ENCODE measurements around the gene DTL. TPM values are rescaled to one million over a fixed set of nuclear protein-coding genes. Genes with fewer than 3 reads are reported as not detected.

Gene DTL
- total RNA-seq, 1 experiment from 2014 or later = 22.5 TPM

DNA sequence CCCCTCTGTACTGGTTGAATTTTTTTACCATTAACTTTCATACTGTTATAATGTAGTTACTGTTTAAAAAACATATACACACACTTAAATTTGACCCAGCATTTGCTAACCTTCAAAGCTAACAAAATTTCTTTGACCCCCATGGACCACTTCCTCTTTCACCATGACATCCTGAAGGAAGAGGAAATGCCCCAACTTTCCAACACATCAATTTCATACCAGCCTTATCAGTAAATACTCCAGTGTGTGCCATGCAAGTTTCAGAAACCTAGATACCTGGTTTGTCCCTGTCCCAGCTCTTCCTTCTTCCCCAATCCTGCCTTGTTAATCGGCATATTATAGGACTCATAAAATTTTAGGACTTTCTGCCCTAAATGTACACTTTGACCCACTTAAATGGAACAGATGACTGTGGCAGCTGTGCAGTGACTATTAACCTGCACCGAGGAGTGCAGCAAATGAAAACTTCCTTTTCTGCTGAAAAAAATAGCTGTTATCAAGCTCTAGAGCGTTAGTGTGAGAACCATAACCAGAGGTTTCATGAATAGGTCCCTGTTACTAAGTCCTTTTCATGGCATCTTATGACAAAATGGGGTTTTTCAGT lies 54.1 kb downstream of the DTL start:
- no peaks in the 10 kb centered on the region for H3K9me3 ChIP-seq (ENCODE audit: insufficient read depth, low read depth)
- no peaks in the 10 kb centered on the region for H3K4me1 ChIP-seq (replicated peaks; ENCODE audit: insufficient read depth)
- no peaks in the 10 kb centered on the region for H3K27me3 ChIP-seq (ENCODE audit: insufficient read depth, low read depth)
- H3F3A ChIP-seq (ENCODE audit: insufficient read depth, low read depth) = no peaks in the 10 kb centered on the region
- no peaks in the 10 kb centered on the region for H3K79me2 ChIP-seq (ENCODE audit: low read depth)
- H3K27ac ChIP-seq = no peak overlapping the region
- DNase-seq = no peak
- intact Hi-C loops (cut with micrococcal nuclease; ENCODE audit: unreplicated experiment) = loop anchor here (2.0 kb wide), 1 partner anchor 195 kb away; the partner anchor contains the start of gene PPP2R5A
- no peaks in the 10 kb centered on the region for H3K9me2 ChIP-seq (ENCODE audit: insufficient read depth)
- no peak overlapping the region for H3K4me2 ChIP-seq
- TF ChIP-seq, protein P1, sequence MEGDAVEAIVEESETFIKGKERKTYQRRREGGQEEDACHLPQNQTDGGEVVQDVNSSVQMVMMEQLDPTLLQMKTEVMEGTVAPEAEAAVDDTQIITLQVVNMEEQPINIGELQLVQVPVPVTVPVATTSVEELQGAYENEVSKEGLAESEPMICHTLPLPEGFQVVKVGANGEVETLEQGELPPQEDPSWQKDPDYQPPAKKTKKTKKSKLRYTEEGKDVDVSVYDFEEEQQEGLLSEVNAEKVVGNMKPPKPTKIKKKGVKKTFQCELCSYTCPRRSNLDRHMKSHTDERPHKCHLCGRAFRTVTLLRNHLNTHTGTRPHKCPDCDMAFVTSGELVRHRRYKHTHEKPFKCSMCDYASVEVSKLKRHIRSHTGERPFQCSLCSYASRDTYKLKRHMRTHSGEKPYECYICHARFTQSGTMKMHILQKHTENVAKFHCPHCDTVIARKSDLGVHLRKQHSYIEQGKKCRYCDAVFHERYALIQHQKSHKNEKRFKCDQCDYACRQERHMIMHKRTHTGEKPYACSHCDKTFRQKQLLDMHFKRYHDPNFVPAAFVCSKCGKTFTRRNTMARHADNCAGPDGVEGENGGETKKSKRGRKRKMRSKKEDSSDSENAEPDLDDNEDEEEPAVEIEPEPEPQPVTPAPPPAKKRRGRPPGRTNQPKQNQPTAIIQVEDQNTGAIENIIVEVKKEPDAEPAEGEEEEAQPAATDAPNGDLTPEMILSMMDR (conservative IDR thresholded peaks at IDR 0.05) = no peak
- TF ChIP-seq EZH2 (IDR thresholded peaks at IDR 0.05; ENCODE audit: low read depth) = no peak
- ChIA-PET CTCF (no interaction called here), POLR2A (ENCODE audit: unreplicated experiment) (no interaction called here)
- BruUV-seq (replicated peaks) = no TSS peak
- no peak overlapping the region for H2AFZ ChIP-seq
- no peak overlapping the region for H3K4me3 ChIP-seq
- no peaks in the 10 kb centered on the region for H3K36me3 ChIP-seq (ENCODE audit: low read depth)
- no peaks in the 10 kb centered on the region for H4K20me1 ChIP-seq (ENCODE audit: insufficient read depth)

DNA sequence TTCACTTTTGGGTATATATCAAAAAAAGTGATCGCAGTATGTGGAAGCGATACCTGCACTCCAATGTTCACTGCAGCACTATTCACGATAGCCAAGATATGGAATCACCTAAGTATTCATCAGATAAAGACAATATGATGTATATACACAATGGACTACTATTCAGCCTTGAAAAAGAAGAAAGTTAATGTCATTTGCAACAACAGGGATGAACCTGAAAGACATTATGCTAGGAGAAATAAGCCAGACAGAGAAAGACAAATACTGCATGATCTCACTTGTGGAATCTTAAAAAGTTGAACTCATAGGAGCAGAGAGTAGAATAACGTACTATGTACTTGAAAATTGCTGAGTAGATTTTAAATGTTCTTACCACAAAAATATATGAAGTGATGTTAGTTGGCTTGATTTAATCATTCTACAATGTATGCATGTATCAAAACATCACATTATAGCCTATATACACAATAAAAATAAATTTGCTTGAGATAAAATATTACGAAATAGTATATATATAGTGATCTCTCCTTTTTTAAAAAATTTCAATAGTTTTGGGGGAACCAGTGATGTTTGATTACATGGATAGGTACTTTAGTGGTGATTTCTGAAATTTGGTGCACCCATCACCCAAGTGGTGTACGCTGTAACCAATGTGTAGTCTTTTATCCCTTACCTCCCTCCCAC lies 56.0 kb downstream of the DTL start:
- Histone ChIP-seq H3K4me1 (replicated peaks; ENCODE audit: insufficient read depth) (no peaks in the 10 kb centered on the region), H3K36me3 (ENCODE audit: low read depth) (no peaks in the 10 kb centered on the region), H3F3A (ENCODE audit: insufficient read depth, low read depth) (no peaks in the 10 kb centered on the region), H3K79me2 (ENCODE audit: low read depth) (no peaks in the 10 kb centered on the region), H2AFZ (no peak overlapping the region), H3K9me3 (ENCODE audit: insufficient read depth, low read depth) (no peaks in the 10 kb centered on the region), H3K27ac (no peak overlapping the region), H3K9me2 (ENCODE audit: insufficient read depth) (no peaks in the 10 kb centered on the region), H4K20me1 (ENCODE audit: insufficient read depth) (no peaks in the 10 kb centered on the region), H3K27me3 (ENCODE audit: insufficient read depth, low read depth) (no peaks in the 10 kb centered on the region), H3K4me3 (no peak overlapping the region), H3K4me2 (no peak overlapping the region)
- no peak for DNase-seq
- ChIA-PET POLR2A (ENCODE audit: unreplicated experiment) (no interaction called here), CTCF (no interaction called here)
- BruUV-seq (replicated peaks) = no TSS peak
- intact Hi-C loops (cut with micrococcal nuclease; ENCODE audit: unreplicated experiment) = no loop called here
- no peak for TF ChIP-seq EZH2 (IDR thresholded peaks at IDR 0.05; ENCODE audit: low read depth)
- TF ChIP-seq, protein P1 (conservative IDR thresholded peaks at IDR 0.05) = no peak

DNA sequence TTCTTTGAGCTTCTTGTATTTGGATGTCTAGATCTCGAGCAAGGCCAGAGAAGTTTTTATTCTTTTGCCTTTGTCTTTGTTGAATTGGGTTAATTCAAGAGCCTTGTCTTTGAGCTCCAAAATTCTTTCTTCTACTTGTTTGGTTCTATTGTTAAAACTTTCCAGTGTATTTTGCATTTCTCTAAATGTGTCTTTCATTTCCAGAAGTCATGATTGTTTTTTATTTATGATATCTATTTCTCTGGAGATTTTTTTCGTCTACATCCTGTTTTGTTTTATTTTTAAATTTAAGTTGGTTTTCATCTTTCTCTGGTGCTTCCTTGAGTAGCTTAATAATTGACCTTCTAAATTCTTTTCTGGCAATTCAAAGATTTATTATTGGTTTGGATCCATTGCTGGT lies 61.8 kb downstream of the DTL start:
- intact Hi-C loops (cut with micrococcal nuclease; ENCODE audit: unreplicated experiment) = no loop called here
- no peaks in the 10 kb centered on the region for H3K36me3 ChIP-seq (ENCODE audit: low read depth)
- TF ChIP-seq EZH2 (IDR thresholded peaks at IDR 0.05; ENCODE audit: low read depth) = no peak
- TF ChIP-seq, protein P1 (conservative IDR thresholded peaks at IDR 0.05) = no peak
- no peaks in the 10 kb centered on the region for H3K4me1 ChIP-seq (replicated peaks; ENCODE audit: insufficient read depth)
- no peaks in the 10 kb centered on the region for H3K79me2 ChIP-seq (ENCODE audit: low read depth)
- no peak for DNase-seq
- no peaks in the 10 kb centered on the region for H3K9me3 ChIP-seq (ENCODE audit: insufficient read depth, low read depth)
- no peaks in the 10 kb centered on the region for H3K9me2 ChIP-seq (ENCODE audit: insufficient read depth)
- CTCF ChIA-PET = interaction anchor here (0.6 kb wide), 1 partner anchor 19 kb away, joined by 3 read pairs; no protein-coding TSS in a partner anchor
- no peak overlapping the region for H3K4me3 ChIP-seq
- no peaks in the 10 kb centered on the region for H3K27me3 ChIP-seq (ENCODE audit: insufficient read depth, low read depth)
- no peaks in the 10 kb centered on the region for H3F3A ChIP-seq (ENCODE audit: insufficient read depth, low read depth)
- H3K27ac ChIP-seq = no peak overlapping the region
- H2AFZ ChIP-seq = no peak overlapping the region
- POLR2A ChIA-PET (ENCODE audit: unreplicated experiment) = no interaction called here
- BruUV-seq (replicated peaks) = no TSS peak
- H3K4me2 ChIP-seq = no peak overlapping the region
- no peaks in the 10 kb centered on the region for H4K20me1 ChIP-seq (ENCODE audit: insufficient read depth)
